ENCODE measurements around the gene CDH2.

CDH2 gene

DNA sequence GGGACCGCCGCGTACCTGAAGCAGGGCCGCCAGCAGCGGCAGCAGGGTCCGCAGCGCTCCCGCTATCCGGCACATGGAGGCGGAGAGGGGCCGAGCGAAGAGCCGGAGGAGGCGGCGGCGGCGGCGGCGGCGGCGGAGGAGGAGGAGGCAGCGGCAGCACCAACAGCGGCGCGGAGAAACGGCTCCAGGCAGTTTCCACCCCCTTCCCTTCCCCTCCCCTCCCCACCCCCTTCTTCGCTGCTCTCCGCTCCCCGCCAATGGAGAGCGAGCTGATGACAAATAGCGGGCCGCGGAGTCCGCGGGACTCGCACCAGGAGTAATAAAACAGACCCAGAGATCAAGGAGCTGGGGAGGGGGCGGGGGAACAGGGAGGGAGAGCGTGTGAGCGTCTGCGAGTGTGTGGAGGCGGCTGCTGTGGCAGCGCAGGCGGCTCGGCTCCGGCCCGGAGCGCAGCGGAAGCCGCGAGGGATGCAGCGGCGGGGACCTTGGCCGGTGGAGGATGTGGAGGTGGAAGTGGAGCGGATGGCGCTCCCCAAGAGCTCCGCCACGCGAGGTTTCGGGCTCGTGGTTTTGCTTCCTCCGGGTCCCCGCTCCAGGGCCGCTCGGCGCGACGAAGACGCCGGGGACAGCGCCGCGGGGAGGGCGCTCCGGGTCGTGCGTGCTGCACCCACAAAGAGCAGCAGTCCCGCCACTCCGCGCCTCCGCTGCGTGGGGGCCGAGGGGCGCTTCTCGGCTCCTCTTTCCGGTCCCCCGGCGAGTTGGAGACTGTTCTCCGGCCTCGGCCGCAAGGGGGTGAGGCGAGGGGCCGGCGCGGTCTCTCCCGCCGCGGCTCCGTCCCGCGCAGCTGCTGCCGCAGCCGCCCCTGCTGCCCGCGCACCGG, at the start of gene CDH2:
CDH2 (minus strand) TSS at position 183 of the 880 bp plus-strand sequence; CDS start at position 75, 108 bp downstream.
- DNase-seq (ENCODE audit: low read depth in 2 of 2) = no peak

DNA sequence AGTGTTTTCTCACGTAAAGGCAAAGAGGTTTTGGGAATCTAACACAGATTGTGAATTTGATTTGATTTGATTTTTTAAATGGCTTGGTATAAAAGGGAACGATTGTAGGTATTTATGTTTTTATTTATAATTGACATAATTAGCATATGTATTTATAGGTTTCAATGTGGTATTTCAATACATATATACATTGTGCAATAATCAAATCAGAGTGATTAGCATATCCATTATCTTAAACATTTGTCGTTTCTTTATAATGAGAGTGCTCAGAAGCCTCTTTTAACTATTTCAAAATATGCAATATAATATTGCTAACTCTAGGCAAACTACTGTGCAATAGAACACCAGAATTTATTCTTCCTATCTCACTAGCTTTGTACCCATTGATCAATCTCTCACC, 35.1 kb upstream of the CDH2 start:
- no peak for DNase-seq (ENCODE audit: low read depth in 2 of 2)

DNA sequence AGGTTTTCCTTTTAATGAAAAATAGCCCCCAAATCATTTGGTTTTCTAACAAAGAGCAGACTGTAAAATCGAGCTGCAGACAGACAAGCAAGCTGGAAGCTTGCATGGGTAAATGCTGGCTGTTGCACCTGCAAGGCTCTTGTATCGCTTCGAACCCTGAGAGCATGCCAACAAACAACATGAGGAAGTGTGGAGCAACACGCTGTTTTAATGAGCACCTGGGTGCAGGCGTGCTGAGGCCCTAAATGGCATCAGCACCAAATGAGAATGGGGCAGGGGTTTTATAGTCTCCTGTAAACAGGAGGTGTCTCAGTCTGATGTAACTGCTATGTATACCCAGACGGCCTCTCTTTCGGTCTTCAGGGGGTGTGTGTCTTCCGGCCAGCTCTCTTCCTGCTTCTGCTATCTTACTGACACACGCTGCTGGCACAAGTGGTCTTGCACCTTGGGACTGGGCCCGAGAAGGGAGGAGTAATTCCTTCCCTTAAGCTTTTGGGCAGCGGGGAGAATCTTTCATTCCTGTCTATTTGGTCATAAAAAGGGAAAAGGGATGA, 31.9 kb upstream of the CDH2 start:
- no peak for DNase-seq (ENCODE audit: low read depth in 2 of 2)

GRCh38 chr18:28208268-28208667, 31.3 kb upstream of the CDH2 start:
- no peak for DNase-seq (ENCODE audit: low read depth in 2 of 2)

- DNase-seq (ENCODE audit: low read depth in 2 of 2) = no peak
Observed at GRCh38 chr18:28204154-28204553, 27.2 kb upstream of the CDH2 start.

GRCh38 chr18:28201056-28201455, 24.1 kb upstream of the CDH2 start:
- DNase-seq (ENCODE audit: low read depth in 2 of 2) = no peak

DNA sequence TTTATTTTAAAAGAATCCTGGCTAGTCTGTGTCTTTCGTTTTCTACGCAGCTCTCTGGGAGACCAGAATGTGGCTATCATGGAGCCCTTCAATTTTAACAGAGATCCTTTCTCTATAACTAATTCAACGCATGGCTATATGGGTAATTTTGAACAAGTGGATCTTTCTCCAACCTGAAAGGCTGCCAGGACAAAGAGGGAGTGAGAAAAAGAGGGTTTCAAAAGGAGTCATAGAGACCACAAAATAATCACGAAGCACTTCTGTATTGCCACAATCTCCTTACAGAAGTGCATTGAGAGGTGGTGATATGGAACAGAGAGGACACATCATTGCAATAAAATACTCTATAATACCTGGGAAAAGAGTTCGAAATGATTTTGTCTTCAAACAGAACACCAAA, 21.7 kb upstream of the CDH2 start:
- no peak for DNase-seq (ENCODE audit: low read depth in 2 of 2)

DNA sequence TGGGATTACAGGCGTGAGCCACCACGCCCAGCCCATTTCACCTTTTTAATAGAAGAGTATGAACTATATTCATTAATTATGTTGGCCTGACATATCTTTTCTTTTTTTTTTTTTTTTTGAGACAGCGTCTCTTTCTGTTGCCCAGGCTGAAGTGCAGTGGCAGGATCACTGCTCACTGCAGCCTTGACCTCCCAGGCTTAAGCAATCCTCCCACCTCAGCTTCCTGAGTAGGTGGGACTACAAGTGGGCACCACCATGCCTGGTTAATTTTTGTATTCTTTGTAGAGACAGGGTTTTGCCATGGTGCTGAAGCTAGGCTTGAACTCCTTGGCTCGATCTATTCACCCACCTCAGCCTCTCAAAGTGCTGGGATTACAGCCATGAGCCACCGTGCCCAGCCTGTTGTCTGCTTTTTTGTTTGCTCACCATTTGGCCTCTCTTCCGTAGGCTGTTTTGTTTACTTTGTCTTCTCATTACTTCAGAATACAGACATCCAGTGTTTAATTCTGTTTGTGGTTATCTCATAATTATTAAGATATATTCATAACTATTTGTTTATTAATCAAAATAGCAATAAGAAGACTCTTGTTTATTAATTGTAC, 16.3 kb upstream of the CDH2 start:
- DNase-seq (ENCODE audit: low read depth in 2 of 2) = no peak

GRCh38 chr18:28189400-28190239, 12.7 kb upstream of the CDH2 start:
- no peak for DNase-seq (ENCODE audit: low read depth in 2 of 2)

GRCh38 chr18:28185121-28185520, 8.2 kb upstream of the CDH2 start:
- no peak for DNase-seq (ENCODE audit: low read depth in 2 of 2)

DNA sequence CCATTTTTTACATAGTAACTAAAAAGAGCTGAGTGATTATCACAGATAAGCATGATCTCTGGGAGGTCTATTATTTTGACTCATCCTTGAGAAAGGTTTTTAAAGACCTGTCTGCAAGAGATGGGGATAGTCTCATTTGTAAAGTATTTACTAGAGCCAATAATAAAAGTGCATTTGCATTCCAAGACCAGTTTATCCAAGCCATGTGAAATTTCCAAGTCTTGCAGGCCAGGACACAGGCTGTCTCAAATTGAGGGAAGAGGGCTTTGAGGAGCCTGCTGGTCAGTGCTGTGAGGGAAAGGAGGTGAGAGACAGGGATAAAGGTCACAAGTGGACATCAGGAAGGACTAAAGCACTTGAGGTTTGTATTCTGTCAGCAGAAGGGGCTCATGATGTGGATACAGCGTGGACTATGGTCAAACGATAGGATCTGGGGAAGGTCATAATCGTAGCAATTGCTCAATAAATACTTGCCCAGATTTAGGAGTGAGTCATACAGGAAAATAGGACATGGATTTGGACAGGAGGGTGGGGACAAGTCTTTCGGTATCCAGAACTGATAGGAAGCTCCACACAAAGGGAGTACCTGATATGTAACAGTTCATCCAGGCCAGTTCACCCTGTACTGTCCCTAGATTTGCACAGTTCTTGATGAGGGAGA, 6.6 kb upstream of the CDH2 start:
- no peak for DNase-seq (ENCODE audit: low read depth in 2 of 2)

DNA sequence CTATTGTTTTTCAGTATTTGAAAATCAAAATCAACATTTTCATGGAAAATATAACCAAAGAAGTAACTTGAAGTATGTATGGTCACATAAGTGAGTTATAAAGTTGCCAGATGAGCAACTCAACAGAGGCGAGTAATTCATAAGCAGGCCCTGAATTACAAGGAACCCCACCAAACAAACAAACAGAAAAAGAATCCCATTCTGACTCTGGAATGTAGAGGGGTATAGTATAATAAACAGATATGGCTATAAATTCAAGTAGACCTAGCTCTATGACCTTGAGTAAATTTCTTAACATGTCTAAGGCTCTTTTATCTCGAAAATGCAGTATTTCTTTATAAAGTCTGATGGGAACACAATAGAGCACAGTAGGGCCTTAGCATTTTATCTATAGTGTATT, 4.7 kb upstream of the CDH2 start:
- DNase-seq (ENCODE audit: low read depth in 2 of 2) = no peak

- no peak for DNase-seq (ENCODE audit: low read depth in 2 of 2)
Observed at GRCh38 chr18:28178720-28179119, 1.8 kb upstream of the CDH2 start.

GRCh38 chr18:28177828-28178635, 1.1 kb upstream of the CDH2 start:
- DNase-seq (ENCODE audit: low read depth in 2 of 2) = no peak

GRCh38 chr18:28176698-28176947, 307 bp downstream of the CDH2 start:
- DNase-seq (ENCODE audit: low read depth in 2 of 2) = no peak

- no peak for DNase-seq (ENCODE audit: low read depth in 2 of 2)
Observed at GRCh38 chr18:28175930-28176697, 816 bp downstream of the CDH2 start.

- no peak for DNase-seq (ENCODE audit: low read depth in 2 of 2)
Observed at GRCh38 chr18:28175150-28175929, 1.6 kb downstream of the CDH2 start.

DNA sequence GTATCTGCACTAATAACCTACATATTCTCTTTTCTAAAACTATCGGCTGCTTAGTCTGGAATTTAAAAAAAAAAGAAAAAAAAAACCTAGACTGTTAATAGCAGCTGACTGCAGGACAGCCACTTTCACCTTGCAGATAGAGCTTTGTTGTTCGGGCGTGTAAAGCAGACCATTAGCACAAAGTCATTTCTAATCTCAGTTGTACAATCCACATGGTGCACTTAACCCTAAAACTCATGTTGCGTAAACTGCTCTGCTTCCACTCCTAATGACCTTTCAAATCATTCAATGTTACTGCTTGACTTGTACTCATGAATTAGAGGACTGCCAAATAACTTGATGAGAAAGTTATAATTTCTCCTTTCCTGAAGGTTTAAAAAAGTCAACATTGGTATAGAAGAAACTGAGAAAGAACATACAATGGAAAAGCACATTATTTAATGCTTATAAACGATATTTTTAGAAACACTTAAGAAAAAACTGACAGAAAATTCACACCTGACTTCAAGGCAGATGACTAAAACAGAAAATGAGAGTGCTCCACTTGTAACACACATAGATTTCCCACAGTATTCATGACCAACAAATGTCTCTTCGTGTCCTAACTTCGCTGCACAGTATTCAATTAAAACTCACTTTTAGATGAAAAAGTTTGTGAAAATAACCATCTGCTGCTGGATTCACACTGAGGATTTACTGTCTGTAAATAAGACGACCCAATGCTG, 2.6 kb downstream of the CDH2 start:
- no peak for DNase-seq (ENCODE audit: low read depth in 2 of 2)

GRCh38 chr18:28171837-28172236, 5.1 kb downstream of the CDH2 start:
- DNase-seq (ENCODE audit: low read depth in 2 of 2) = no peak
